ENCODE data around the gene PLPPR1.

GRCh38 chr9:101138509-101138908 lies 110.0 kb downstream of the PLPPR1 start:
- TF ChIP-seq CTCF (IDR thresholded peaks at IDR 0.05), result no peak
- no peak for TF ChIP-seq POLR2A (IDR thresholded peaks at IDR 0.05)

All from transverse colon (tissue), 3 donors.